Mesenchymal stem cell (in vitro differentiated cells and primary cell): ENCODE results near the gene CCT3.

Source experiments
- DNase-seq: peaks from one replicate; pipeline ENCODE4 v3.0.0-alpha.2; 2013
- H2AFZ ChIP-seq: one replicate; pipeline ENCODE4 v1.6.1; 2013; ENCODE audit warnings: low read depth, mild to moderate bottlenecking, control low read depth, inconsistent platforms, low read length, moderate library complexity
- H2AK5ac ChIP-seq: 2 replicates; pipeline ENCODE4 v1.6.1; 2013; ENCODE audit warnings: low read length, moderate library complexity, mild to moderate bottlenecking, inconsistent platforms; ENCODE audit not compliant: severe bottlenecking
- H2BK120ac ChIP-seq: one replicate; pipeline ENCODE4 v1.6.1; 2013; ENCODE audit warnings: low read depth, mild to moderate bottlenecking, inconsistent platforms, low read length, moderate library complexity
- H2BK12ac ChIP-seq, 2 experiments: one replicate each; pipeline ENCODE4 v1.6.1; 2013; ENCODE audit warnings: inconsistent platforms in 2 of 2, low read length in 2 of 2, mild to moderate bottlenecking in 2 of 2, moderate library complexity in 2 of 2, control low read depth in 1 of 2
- H2BK15ac ChIP-seq: one replicate; pipeline ENCODE4 v1.6.1; 2013; ENCODE audit warnings: mild to moderate bottlenecking, low read depth, inconsistent platforms; ENCODE audit not compliant: poor library complexity, severe bottlenecking
- H2BK5ac ChIP-seq: 2 replicates; pipeline ENCODE4 v1.6.1; 2013; ENCODE audit warnings: low read depth, mild to moderate bottlenecking, low read length, control low read depth, inconsistent platforms; ENCODE audit not compliant: poor library complexity, severe bottlenecking
- H3K14ac ChIP-seq, 2 experiments: one replicate each; pipeline ENCODE4 v1.6.1; 2013; ENCODE audit warnings: inconsistent platforms in 2 of 2, low read length in 2 of 2, control low read depth in 1 of 2, mild to moderate bottlenecking in 1 of 2, moderate library complexity in 1 of 2
- H3K18ac ChIP-seq, 2 experiments: one replicate each; pipeline ENCODE4 v1.6.1; 2013; ENCODE audit warnings: inconsistent platforms in 2 of 2, low read length in 2 of 2, control low read depth in 1 of 2, low read depth in 1 of 2, mild to moderate bottlenecking in 1 of 2
- H3K23ac ChIP-seq, 2 experiments: one replicate each; pipeline ENCODE4 v1.6.1; 2013; ENCODE audit warnings: inconsistent platforms in 2 of 2, low read length in 2 of 2, mild to moderate bottlenecking in 2 of 2, moderate library complexity in 2 of 2, control low read depth in 1 of 2
- H3K27ac ChIP-seq: 2 replicates; pipeline ENCODE4 v1.5.1; 2013; ENCODE audit warnings: mild to moderate bottlenecking, moderate library complexity, low read length, control low read depth, inconsistent platforms; ENCODE audit not compliant: poor library complexity, severe bottlenecking
- H3K27me3 ChIP-seq, 2 experiments: 2 replicates each; pipeline versions ENCODE4 v1.6.1 to v1.7.0; 2013; ENCODE audit warnings: low read length in 2 of 2, mild to moderate bottlenecking in 2 of 2, moderate library complexity in 2 of 2, control low read depth in 1 of 2, inconsistent platforms in 1 of 2; ENCODE audit not compliant: control insufficient read depth in 1 of 2, insufficient read depth in 1 of 2
- H3K36me3 ChIP-seq, 2 experiments: 2 replicates each; pipeline versions ENCODE4 v1.6.1 to v1.7.0; 2013; ENCODE audit warnings: low read length in 2 of 2, control low read depth in 1 of 2, inconsistent platforms in 1 of 2, low read depth in 1 of 2, mild to moderate bottlenecking in 1 of 2; ENCODE audit not compliant: insufficient read depth in 2 of 2, control insufficient read depth in 1 of 2
- H3K4ac ChIP-seq, 2 experiments: one replicate each; pipeline ENCODE4 v1.6.1; 2013; ENCODE audit warnings: inconsistent platforms in 2 of 2, low read length in 2 of 2, mild to moderate bottlenecking in 2 of 2, moderate library complexity in 2 of 2, control low read depth in 1 of 2, low read depth in 1 of 2
- H3K4me1 ChIP-seq: 2 replicates; pipeline ENCODE4 v1.6.1; 2013; ENCODE audit warnings: low read depth, low read length, control low read depth; ENCODE audit not compliant: control insufficient read depth, insufficient read depth
- H3K4me2 ChIP-seq: 2 replicates; pipeline ENCODE4 v1.6.1; 2013; ENCODE audit warnings: low read length, mild to moderate bottlenecking, inconsistent platforms; ENCODE audit not compliant: poor library complexity, severe bottlenecking
- H3K4me3 ChIP-seq, 2 experiments: 2 replicates each; pipeline versions ENCODE4 v1.5.1 to v1.7.0; 2013; ENCODE audit warnings: low read length in 2 of 2, mild to moderate bottlenecking in 2 of 2, control low read depth in 1 of 2, low read depth in 1 of 2; ENCODE audit not compliant: insufficient read depth in 1 of 2
- H3K79me1 ChIP-seq: replicated peaks from 2 replicates; pipeline ENCODE4 v1.6.1; 2013; ENCODE audit warnings: mild to moderate bottlenecking, control low read depth, low read length, inconsistent platforms; ENCODE audit not compliant: poor library complexity, severe bottlenecking
- H3K9ac ChIP-seq: 2 replicates; pipeline ENCODE4 v1.7.0; 2013; ENCODE audit warnings: mild to moderate bottlenecking, low read length, moderate library complexity
- H3K9me3 ChIP-seq: 2 replicates; pipeline ENCODE4 v1.7.0; 2013; ENCODE audit warnings: mild to moderate bottlenecking, low read length; ENCODE audit not compliant: control insufficient read depth
- H4K8ac ChIP-seq: one replicate; pipeline ENCODE4 v1.6.1; 2013; ENCODE audit warnings: inconsistent platforms, mild to moderate bottlenecking, low read length, moderate library complexity
- H4K91ac ChIP-seq: one replicate; pipeline ENCODE4 v1.6.1; 2013; ENCODE audit warnings: mild to moderate bottlenecking, low read length, inconsistent platforms
- WGBS: methylation state at CpG from one replicate; pipeline ENCODE4 v1.1.7; 2013; ENCODE audit warnings: mixed read lengths; 5-methylcytosine and 5-hydroxymethylcytosine counted together

The CCT3 gene

GRCh38 chr1:156291226-156292061 lies 46.6 kb downstream of the CCT3 start:
- Histone ChIP-seq H3K27ac (peak overlapping the region; percentile 16), H4K91ac (peak overlapping the region; percentile 40), H3K4me2 (peak overlapping the region; percentile 61), H3K23ac (no peak overlapping the region), H2AK5ac (peak overlapping the region; percentile 28), H3K36me3 (peaks cover 19 to 44% of the 10 kb centered on the region in 2 experiments), H3K18ac (peak overlapping the region; percentile 16 to 92), H3K14ac (peak overlapping the region in 1 of 2 experiments; percentile 85), H3K79me1 (peaks cover 21% of the 10 kb centered on the region), H2BK120ac (no peak overlapping the region), H3K4me3 (peak overlapping the region; percentile 43 to 90), H4K8ac (peak overlapping the region; percentile 77), H2BK15ac (no peak overlapping the region), H3K9me3 (no peaks in the 10 kb centered on the region), H2AFZ (peak overlapping the region; percentile 79), H3K27me3 (no peaks in the 10 kb centered on the region), H2BK5ac (no peak overlapping the region), H3K4ac (peak overlapping the region; percentile 57 to 77), H2BK12ac (peak overlapping the region in 1 of 2 experiments; percentile 44), H3K9ac (peak overlapping the region; percentile 93), H3K4me1 (peaks cover 18% of the 10 kb centered on the region)
- peak; percentile 88 for DNase-seq
- WGBS = 21% methylated on average over 37 of the region's 37 CpGs

- Histone ChIP-seq H4K8ac (no peak overlapping the region), H2AK5ac (no peak overlapping the region), H3K4me3 (no peak overlapping the region), H3K4ac (no peak overlapping the region), H2BK120ac (no peak overlapping the region), H3K4me2 (no peak overlapping the region), H2AFZ (no peak overlapping the region), H3K36me3 (peaks cover 35 to 50% of the 10 kb centered on the region in 2 experiments), H2BK5ac (no peak overlapping the region), H3K9ac (no peak overlapping the region), H3K14ac (no peak overlapping the region), H3K4me1 (peaks cover 14% of the 10 kb centered on the region), H3K27ac (no peak overlapping the region), H3K18ac (no peak overlapping the region), H2BK12ac (no peak overlapping the region), H3K23ac (no peak overlapping the region), H2BK15ac (no peak overlapping the region), H3K27me3 (no peaks in the 10 kb centered on the region), H3K9me3 (no peaks in the 10 kb centered on the region), H4K91ac (no peak overlapping the region), H3K79me1 (peaks cover 23% of the 10 kb centered on the region)
- DNase-seq = no peak
Observed at GRCh38 chr1:156289857-156290256, 48.2 kb downstream of the CCT3 start.

GRCh38 chr1:156286061-156286460 lies 52.0 kb downstream of the CCT3 start:
- Histone ChIP-seq H3K9me3 (no peaks in the 10 kb centered on the region), H3K36me3 (peaks cover 18 to 25% of the 10 kb centered on the region in 2 experiments)
- 96% methylated on average over 6 of the region's 8 CpGs for WGBS

GRCh38 chr1:156285437-156285836 lies 52.7 kb downstream of the CCT3 start:
- H3K23ac ChIP-seq = no peak overlapping the region

More at GRCh38 chr1:156286061-156286460, 52.0 kb downstream of the CCT3 start:
- Histone ChIP-seq H3K79me1 (peaks cover 15% of the 10 kb centered on the region), H2AFZ (no peak overlapping the region), H4K8ac (no peak overlapping the region), H3K18ac (no peak overlapping the region), H3K27ac (no peak overlapping the region), H3K27me3 (no peaks in the 10 kb centered on the region), H3K23ac (no peak overlapping the region), H3K14ac (no peak overlapping the region), H3K4me1 (peaks cover 7% of the 10 kb centered on the region), H2BK5ac (no peak overlapping the region), H3K4me3 (no peak overlapping the region), H3K9ac (no peak overlapping the region), H3K4me2 (no peak overlapping the region), H3K4ac (no peak overlapping the region), H2AK5ac (no peak overlapping the region), H4K91ac (no peak overlapping the region), H2BK12ac (no peak overlapping the region), H2BK120ac (no peak overlapping the region), H2BK15ac (no peak overlapping the region)
- DNase-seq = no peak

More at GRCh38 chr1:156285437-156285836, 52.7 kb downstream of the CCT3 start:
- DNase-seq = no peak
- H4K8ac ChIP-seq = no peak overlapping the region
- no peak overlapping the region for H2AK5ac ChIP-seq
- H3K4me2 ChIP-seq = no peak overlapping the region
- H3K36me3 ChIP-seq = peaks cover 18 to 25% of the 10 kb centered on the region in 2 experiments
- H4K91ac ChIP-seq = no peak overlapping the region
- no peak overlapping the region for H2AFZ ChIP-seq
- no peak overlapping the region for H3K9ac ChIP-seq
- no peak overlapping the region for H2BK15ac ChIP-seq
- H3K79me1 ChIP-seq = peaks cover 15% of the 10 kb centered on the region
- H3K27me3 ChIP-seq = no peaks in the 10 kb centered on the region
- WGBS = 92% methylated on average over 21 of the region's 21 CpGs
- H3K4me3 ChIP-seq = no peak overlapping the region
- H2BK12ac ChIP-seq = no peak overlapping the region
- peaks cover 7% of the 10 kb centered on the region for H3K4me1 ChIP-seq
- no peak overlapping the region for H2BK120ac ChIP-seq
- H2BK5ac ChIP-seq = no peak overlapping the region
- H3K18ac ChIP-seq = no peak overlapping the region
- no peak overlapping the region for H3K14ac ChIP-seq
- no peak overlapping the region for H3K4ac ChIP-seq
- no peak overlapping the region for H3K27ac ChIP-seq
- H3K9me3 ChIP-seq = no peaks in the 10 kb centered on the region
